Prostate gland (tissue), 2 donors: Measurements from ENCODE around the gene IFIT3. TPM values are rescaled to one million over a fixed set of nuclear protein-coding genes. Genes with fewer than 3 reads are reported as not detected.
"Not testable (repeated sequence)": the region's sequence is repeated elsewhere in the genome, so short reads cannot be mapped to it uniquely, and the experiment has no call there.

Experiments used
- DNase-seq: peaks from one replicate; pipeline ENCODE4 v3.0.0-alpha.2; 2019; ENCODE audit warnings: low spot score
- H3K27ac ChIP-seq, 2 donors: fragments of 200-600 bp; sonication (generic); 2 replicates each; pipeline ENCODE4 v1.5.1; 2017 to 2019
- H3K27me3 ChIP-seq: fragments of 200-600 bp; sonication (generic); replicated peaks from 2 replicates; pipeline ENCODE4 v1.5.1; 2019; ENCODE audit not compliant: insufficient read depth
- H3K36me3 ChIP-seq, 2 donors: fragments of 200-600 bp; sonication (generic); 1 replicate in 1 of 2; 2 replicates in 1 of 2; pipeline versions ENCODE4 v1.5.1 to v1.8.1; 2017 to 2019
- H3K4me1 ChIP-seq: fragments of 200-600 bp; sonication (generic); replicated peaks from 2 replicates; pipeline ENCODE4 v1.5.1; 2019
- H3K4me3 ChIP-seq, 2 donors: fragments of 200-600 bp; sonication (generic); 2 replicates each; pipeline ENCODE4 v1.5.1; 2017 to 2019
- H3K9me3 ChIP-seq: fragments of 200-600 bp; sonication (generic); 2 replicates; pipeline ENCODE4 v1.5.1; 2017
- POLR2A ChIP-seq: fragments of 450-650 bp; IDR thresholded peaks from one replicate; pipeline ENCODE4 v1.6.1; 2016; ENCODE audit warnings: antibody characterized with exemption, mild to moderate bottlenecking
- POLR2AphosphoS5 ChIP-seq: sonication (generic); formaldehyde crosslinking; IDR thresholded peaks from one replicate; pipeline ENCODE4 v1.6.1; 2017; ENCODE audit warnings: antibody characterized with exemption
- WGBS: methylation state at CpG from one replicate; pipeline ENCODE4 v1.1.5; 2018; 5-methylcytosine and 5-hydroxymethylcytosine counted together
- intact Hi-C: fragments of 100-400 bp; cut with DNase I; formaldehyde crosslinking; loops from one replicate; pipeline ENCODE4 v1.14.2; 2022
- total RNA-seq, 2 donors: library from RNA; depleted of rRNA; stranded (reverse); fragments of >200 nt; gene quantifications; one replicate each; pipeline ENCODE4 v1.1.0, GENCODE V29; 2016
- TF ChIP-seq, protein P1 (sequence below), 4 experiments: fragments of 200-600 bp in 2 of 4; fragments of 450-650 bp in 2 of 4; sonication (generic) in 2 of 4; IDR thresholded peaks; 1 replicate in 3 of 4; 2 replicates in 1 of 4; pipeline ENCODE4 v1.5.1; 2016 to 2019; ENCODE audit warnings: antibody characterized with exemption in 4 of 4, mild to moderate bottlenecking in 2 of 4, moderate library complexity in 2 of 4

The IFIT3 gene
- total RNA-seq, 2 donors from 2014 or later: 6.4 to 9.5 TPM

DNA sequence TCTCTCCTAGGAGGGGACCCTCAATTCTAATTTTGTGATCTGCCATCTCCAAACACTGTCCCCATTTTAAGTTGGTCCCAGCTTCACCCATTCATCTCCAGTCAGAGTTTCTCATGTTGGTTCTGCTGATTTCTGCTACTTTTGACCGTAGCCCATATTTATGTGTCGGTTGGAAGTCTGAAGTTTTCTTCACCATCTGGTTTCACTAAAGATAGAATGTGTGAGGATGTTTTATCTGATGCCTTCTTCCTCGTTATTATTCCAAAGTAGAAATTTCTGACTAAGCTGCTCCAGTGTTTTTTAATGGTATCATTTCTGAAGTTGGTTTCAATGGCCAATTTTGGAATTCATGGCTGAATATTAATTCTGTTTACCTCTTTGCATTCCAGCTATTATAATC is 47.3 kb upstream of the IFIT3 start:
- 92% methylated on average over 3 of the region's 3 CpGs for WGBS
- no peak overlapping the region for H3K4me3 ChIP-seq
- DNase-seq: no peak
- H3K9me3 ChIP-seq: no peaks in the 10 kb centered on the region
- TF ChIP-seq POLR2AphosphoS5: no peak
- no peak for TF ChIP-seq POLR2A
- TF ChIP-seq, protein P1, sequence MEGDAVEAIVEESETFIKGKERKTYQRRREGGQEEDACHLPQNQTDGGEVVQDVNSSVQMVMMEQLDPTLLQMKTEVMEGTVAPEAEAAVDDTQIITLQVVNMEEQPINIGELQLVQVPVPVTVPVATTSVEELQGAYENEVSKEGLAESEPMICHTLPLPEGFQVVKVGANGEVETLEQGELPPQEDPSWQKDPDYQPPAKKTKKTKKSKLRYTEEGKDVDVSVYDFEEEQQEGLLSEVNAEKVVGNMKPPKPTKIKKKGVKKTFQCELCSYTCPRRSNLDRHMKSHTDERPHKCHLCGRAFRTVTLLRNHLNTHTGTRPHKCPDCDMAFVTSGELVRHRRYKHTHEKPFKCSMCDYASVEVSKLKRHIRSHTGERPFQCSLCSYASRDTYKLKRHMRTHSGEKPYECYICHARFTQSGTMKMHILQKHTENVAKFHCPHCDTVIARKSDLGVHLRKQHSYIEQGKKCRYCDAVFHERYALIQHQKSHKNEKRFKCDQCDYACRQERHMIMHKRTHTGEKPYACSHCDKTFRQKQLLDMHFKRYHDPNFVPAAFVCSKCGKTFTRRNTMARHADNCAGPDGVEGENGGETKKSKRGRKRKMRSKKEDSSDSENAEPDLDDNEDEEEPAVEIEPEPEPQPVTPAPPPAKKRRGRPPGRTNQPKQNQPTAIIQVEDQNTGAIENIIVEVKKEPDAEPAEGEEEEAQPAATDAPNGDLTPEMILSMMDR (IDR thresholded peaks at IDR 0.05): no peak
- H3K36me3 ChIP-seq: no peaks in the 10 kb centered on the region
- intact Hi-C loops: no loop called here
- H3K27me3 ChIP-seq: no peaks in the 10 kb centered on the region
- no peak overlapping the region for H3K27ac ChIP-seq
- H3K4me1 ChIP-seq: peaks cover 7% of the 10 kb centered on the region

DNA sequence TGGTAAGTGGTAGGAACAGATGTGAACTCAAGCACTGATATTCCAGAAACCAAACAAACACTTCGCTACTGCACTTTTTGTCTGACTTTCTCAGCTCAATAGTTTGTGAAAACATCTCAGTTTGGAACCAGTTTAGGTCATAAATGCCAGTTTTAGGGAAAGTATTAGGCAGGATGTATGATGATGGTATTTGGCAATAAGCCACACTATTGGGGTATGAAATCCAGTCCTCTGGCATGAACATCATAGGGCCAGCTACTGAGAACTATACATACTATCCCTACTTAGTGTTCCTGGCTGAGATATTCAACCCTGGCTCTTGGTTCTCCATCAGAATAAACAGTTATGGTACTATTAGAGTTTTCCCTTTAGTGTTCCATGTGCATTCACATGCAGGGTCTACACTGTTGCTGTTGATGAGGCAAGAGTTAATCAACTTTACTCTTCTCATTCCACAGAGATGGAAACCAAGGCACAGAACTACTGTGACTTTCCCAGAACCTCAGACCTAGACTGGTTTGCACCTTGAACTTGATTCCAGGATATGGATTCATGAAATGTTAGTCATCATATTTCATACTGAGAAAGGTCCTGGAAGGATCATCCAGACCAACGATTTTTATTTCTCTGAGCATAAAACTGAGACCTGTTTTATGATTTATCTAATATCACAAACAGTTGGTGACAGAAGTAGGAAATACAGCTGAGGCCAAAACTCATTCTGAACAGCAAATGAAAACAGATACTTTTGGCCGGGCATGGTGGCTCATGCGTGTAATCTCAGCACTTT is 46.0 kb upstream of the IFIT3 start:
- H3K27me3 ChIP-seq: no peaks in the 10 kb centered on the region
- 81% methylated on average over 4 of the region's 4 CpGs for WGBS
- H3K9me3 ChIP-seq: no peaks in the 10 kb centered on the region
- H3K4me1 ChIP-seq: peaks cover 7% of the 10 kb centered on the region
- H3K36me3 ChIP-seq: no peaks in the 10 kb centered on the region
- H3K27ac ChIP-seq: no peak overlapping the region
- no peak for DNase-seq
- intact Hi-C loops: no loop called here
- no peak overlapping the region for H3K4me3 ChIP-seq
- TF ChIP-seq, protein P1 (IDR thresholded peaks at IDR 0.05): no peak
- TF ChIP-seq POLR2AphosphoS5 (no peak), POLR2A (no peak)

DNA sequence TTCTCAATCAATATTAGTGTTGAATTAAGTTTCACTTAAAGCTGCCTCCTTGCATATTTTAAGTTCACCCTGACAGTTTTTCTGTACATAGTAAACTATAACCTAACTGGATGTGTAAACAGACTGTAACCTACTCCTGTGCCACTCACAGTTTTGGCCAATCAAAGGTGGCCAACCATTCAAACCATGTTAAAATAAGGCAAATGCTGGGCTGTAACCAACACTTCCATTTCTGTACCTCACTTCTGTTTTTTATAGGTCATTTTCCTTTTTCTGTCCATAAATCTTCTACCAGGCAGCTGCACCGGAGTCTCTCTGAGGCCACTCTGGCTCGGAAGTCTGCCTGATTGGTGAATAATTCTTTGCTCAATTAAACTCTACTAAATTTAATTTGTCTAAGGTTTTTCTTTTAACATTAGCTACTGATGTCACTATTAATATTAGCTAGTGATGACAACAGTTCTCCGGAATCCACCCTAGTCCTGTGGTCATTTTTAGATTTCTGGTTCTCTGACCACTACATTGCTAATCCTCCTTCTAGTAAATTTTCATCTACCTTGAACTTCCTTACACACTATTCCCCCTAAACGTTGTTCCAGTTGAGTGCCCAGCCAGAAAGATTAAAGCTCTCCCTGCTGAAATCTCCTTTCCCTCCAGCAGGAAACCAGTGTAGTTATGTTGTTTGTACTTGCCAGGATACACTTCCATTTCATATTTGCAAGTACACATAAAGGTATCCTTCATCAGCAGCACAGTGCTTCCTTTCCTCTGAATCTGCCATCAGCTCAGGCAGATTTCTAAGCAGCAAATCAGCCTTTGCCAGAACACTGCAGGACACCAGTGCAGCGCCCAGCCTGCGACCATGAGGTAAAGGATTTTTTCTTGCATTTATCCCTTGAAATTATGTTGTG is 44.5 kb upstream of the IFIT3 start:
- Histone ChIP-seq H3K36me3 (no peaks in the 10 kb centered on the region), H3K27me3 (no peaks in the 10 kb centered on the region), H3K9me3 (no peaks in the 10 kb centered on the region), H3K4me1 (peaks cover 7% of the 10 kb centered on the region), H3K4me3 (no peak overlapping the region), H3K27ac (peak overlapping the region; percentile 49 to 59)
- no peak for DNase-seq
- 17% methylated on average over 6 of the region's 6 CpGs for WGBS
- intact Hi-C loops: no loop called here
- TF ChIP-seq, protein P1 (IDR thresholded peaks at IDR 0.05): peak in 1 of 4 experiments; percentile 9
- no peak for TF ChIP-seq POLR2A

DNA sequence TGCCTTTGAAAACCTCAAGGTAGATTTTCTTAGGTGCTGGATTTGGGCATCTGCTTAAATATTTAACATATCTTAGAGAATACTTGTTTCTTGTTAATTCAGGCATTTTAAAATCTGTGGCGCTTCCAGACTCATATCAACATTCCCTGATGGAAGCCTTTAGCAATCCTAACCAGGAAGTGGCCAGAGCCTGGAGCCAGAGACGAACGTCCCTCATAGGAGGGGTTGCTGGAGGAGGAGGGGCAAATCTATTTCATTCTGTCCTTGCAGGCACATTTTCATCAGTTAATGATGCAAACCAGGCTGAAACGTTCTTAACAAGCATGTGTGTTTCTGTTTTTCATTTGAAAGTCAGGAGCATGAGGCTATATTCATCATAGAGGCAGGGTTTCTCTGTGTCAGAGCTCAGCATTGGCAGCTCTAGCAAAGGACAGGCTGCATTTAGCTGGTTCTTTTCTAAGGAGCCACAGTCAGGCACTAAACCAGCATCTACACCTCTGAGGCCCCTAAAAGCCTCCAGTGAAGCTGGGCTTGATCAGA is 43.8 kb upstream of the IFIT3 start:
- H3K27ac ChIP-seq: peak overlapping the region; percentile 49 to 59
- H3K9me3 ChIP-seq: no peaks in the 10 kb centered on the region
- intact Hi-C loops: no loop called here
- DNase-seq: no peak
- no peak overlapping the region for H3K4me3 ChIP-seq
- no peaks in the 10 kb centered on the region for H3K27me3 ChIP-seq
- H3K36me3 ChIP-seq: no peaks in the 10 kb centered on the region
- TF ChIP-seq, protein P1 (IDR thresholded peaks at IDR 0.05): no peak
- TF ChIP-seq POLR2AphosphoS5: no peak
- no peak for TF ChIP-seq POLR2A
- peaks cover 7% of the 10 kb centered on the region for H3K4me1 ChIP-seq
- WGBS: 12% methylated on average over 4 of the region's 4 CpGs

DNA sequence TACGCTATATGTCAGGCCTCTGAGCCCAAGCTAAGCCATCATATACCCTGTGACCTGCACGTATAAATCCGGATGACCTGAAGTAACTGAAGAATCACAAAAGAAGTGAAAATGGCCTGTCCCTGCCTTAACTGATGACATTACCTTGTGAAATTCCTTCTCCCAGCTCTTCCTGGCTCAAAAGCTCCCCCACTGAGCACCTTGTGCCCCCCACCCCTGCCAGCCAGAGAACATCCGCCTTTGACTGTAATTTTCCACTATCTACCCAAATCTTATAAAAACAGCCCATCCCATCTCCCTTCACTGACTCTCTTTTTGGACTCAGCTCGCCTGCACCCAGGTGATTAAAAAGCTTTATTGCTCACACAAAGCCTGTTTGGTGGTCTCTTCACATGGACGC is 43.1 kb upstream of the IFIT3 start:
- H3K9me3 ChIP-seq, H3K4me3 ChIP-seq, intact Hi-C loops, H3K36me3 ChIP-seq, H3K4me1 ChIP-seq, DNase-seq, H3K27me3 ChIP-seq: not testable (repeated sequence)
- peak overlapping the region in 1 of 2 donors; percentile 49 for H3K27ac ChIP-seq
- 84% methylated on average over 6 of the region's 6 CpGs for WGBS

DNA sequence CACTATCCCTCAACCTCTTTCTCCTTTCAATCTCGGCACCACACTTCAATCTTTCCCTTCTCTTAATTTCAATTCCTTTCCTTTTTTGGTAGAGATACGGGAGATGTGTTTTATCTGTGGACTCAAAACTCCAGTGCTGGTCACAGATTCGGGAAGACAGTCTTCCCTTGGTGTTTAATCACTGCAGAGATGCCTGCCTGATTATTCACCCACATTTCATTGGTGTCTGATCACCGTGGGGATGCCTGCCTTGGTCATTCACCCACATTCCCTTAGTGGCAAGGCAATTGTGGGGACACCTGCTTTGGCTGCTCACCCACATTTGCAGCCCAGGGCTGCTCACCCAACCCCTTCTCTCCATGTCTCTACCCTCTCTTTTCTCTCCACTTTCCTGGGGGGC is 42.5 kb upstream of the IFIT3 start:
- 63% methylated on average over 4 of the region's 4 CpGs for WGBS
- intact Hi-C loops, H3K4me1 ChIP-seq, DNase-seq, H3K36me3 ChIP-seq, H3K9me3 ChIP-seq, H3K4me3 ChIP-seq, H3K27me3 ChIP-seq, H3K27ac ChIP-seq: not testable (repeated sequence)
